H7 (cell line): ENCODE data around the gene TCAP. TPM values are rescaled to one million over a fixed set of nuclear protein-coding genes. Genes with fewer than 3 reads are reported as not detected.

Source experiments
- DNase-seq: peaks from one replicate; pipeline ENCODE4 v3.0.0; 2012
- H3K27me3 ChIP-seq: 2 replicates; pipeline ENCODE4 v1.6.0; 2011; ENCODE audit warnings: mild to moderate bottlenecking, low read length; ENCODE audit not compliant: control insufficient read depth, insufficient read depth
- H3K36me3 ChIP-seq: replicated peaks from 2 replicates; pipeline ENCODE4 v1.5.1; 2011; ENCODE audit warnings: low read length; ENCODE audit not compliant: control insufficient read depth, insufficient read depth
- H3K4me3 ChIP-seq: 2 replicates; pipeline ENCODE4 v1.5.1; 2011; ENCODE audit warnings: low read depth, mild to moderate bottlenecking, control low read depth, low read length, moderate library complexity; ENCODE audit not compliant: insufficient read depth
- total RNA-seq: library from RNA; depleted of rRNA; stranded (reverse); fragments of >200 nt; shearing (Covaris generic); gene quantifications from 2 replicates; pipeline ENCODE4 v1.2.3, GENCODE V29; 2014

TCAP gene
- total RNA-seq, 1 experiment from 2014 or later, result 0.69 TPM

DNA sequence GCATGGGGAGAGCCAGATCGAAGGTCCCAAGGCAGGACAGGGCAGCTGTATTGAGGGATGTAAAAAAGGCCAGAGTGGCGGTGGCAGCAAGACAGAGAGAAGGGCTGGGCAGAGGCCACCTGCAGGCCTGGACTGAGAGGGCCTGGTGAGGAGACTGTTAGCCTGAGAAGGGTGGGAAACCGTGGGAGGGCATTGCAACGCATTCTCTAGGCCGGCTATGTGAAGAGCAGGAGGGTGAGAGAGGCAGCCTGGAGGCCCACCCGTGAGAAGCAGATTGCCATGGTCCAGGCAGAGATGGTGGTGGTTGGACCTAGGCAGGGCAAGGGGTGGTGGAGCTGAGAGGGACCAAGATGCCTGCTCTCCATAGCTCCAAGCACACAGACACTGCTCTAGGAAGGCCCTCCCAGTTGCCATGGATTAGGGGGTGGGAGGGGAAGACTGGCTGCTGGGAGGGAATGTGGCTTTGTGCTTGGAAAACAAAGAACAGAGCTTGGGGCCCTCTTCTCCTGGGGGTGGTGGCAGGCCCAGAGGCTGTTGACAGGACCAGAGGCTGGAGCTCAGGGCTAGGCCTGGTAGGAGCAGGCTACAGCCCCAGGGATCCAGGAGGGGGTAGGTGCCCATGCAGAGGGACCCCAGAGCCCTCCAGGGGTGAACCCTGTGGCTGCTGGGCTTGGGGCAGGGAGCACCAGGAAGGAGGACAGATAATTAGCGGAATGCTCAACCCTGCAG is 12.4 kb upstream of the TCAP start:
- H3K4me3 ChIP-seq, result no peak overlapping the region
- DNase-seq, result peak; percentile 91

DNA sequence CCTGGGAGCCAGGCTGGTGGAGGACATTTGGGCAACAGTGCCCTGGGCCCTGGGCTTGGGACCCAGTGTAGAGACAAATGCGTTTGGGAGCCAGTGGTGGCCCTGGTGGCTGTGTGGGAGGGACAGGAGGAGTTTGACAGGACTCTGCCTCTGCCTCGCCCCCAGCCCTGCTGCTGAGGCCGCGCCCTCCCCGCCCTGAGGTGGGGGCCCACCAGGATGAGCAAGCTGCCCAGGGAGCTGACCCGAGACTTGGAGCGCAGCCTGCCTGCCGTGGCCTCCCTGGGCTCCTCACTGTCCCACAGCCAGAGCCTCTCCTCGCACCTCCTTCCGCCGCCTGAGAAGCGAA is 11.9 kb upstream of the TCAP start:
- H3K27me3 ChIP-seq, result no peaks in the 10 kb centered on the region
- H3K36me3 ChIP-seq, result peaks cover 1% of the 10 kb centered on the region
- H3K4me3 ChIP-seq, result no peak overlapping the region
- DNase-seq, result peak; percentile 78

More for the DNA sequence above, 12.4 kb upstream of the TCAP start:
- Histone ChIP-seq H3K27me3 (no peaks in the 10 kb centered on the region), H3K36me3 (peaks cover 1% of the 10 kb centered on the region)

GRCh38 chr17:39653662-39654331 is 11.4 kb upstream of the TCAP start:
- peak; percentile 97 for DNase-seq
- Histone ChIP-seq H3K36me3 (peaks cover 1% of the 10 kb centered on the region), H3K27me3 (no peaks in the 10 kb centered on the region), H3K4me3 (no peak overlapping the region)

GRCh38 chr17:39655105-39655504 is 10.0 kb upstream of the TCAP start:
- Histone ChIP-seq H3K27me3 (no peaks in the 10 kb centered on the region), H3K4me3 (no peak overlapping the region), H3K36me3 (peaks cover 4% of the 10 kb centered on the region)
- no peak for DNase-seq

GRCh38 chr17:39658346-39658745 is 6.8 kb upstream of the TCAP start:
- H3K27me3 ChIP-seq, result no peaks in the 10 kb centered on the region
- DNase-seq, result no peak
- H3K4me3 ChIP-seq, result no peak overlapping the region
- peaks cover 6% of the 10 kb centered on the region for H3K36me3 ChIP-seq

- no peak for DNase-seq
Measured at GRCh38 chr17:39658760-39659159, 6.4 kb upstream of the TCAP start.

GRCh38 chr17:39659279-39660010 is 5.7 kb upstream of the TCAP start:
- no peak overlapping the region for H3K4me3 ChIP-seq
- H3K36me3 ChIP-seq, result peaks cover 4% of the 10 kb centered on the region
- no peak for DNase-seq
- no peaks in the 10 kb centered on the region; the same call in 1 of the 2 replicates for H3K27me3 ChIP-seq

More at GRCh38 chr17:39658760-39659159, 6.4 kb upstream of the TCAP start:
- Histone ChIP-seq H3K36me3 (peaks cover 6% of the 10 kb centered on the region), H3K4me3 (no peak overlapping the region), H3K27me3 (no peaks in the 10 kb centered on the region)

DNA sequence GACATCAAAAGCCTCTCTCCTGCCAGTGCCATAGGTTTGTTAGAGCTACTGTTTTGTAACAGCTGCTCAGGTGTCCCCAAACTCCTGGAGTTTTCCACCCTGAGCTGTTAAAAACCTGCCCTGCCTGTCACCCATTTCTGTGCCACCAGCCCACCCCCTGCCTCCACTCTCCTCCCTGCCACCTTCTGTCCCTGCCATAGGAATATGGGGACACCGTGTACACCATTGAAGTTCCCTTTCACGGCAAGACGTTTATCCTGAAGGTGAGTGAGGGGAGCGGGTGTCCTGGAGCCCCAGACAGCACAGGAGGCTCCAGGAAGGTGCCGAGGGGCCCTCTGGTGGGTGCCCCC is 5.2 kb upstream of the TCAP start:
- Histone ChIP-seq H3K4me3 (no peak overlapping the region), H3K27me3 (no peaks in the 10 kb centered on the region; the same call in 1 of the 2 replicates), H3K36me3 (peaks cover 4% of the 10 kb centered on the region)
- no peak for DNase-seq

- Histone ChIP-seq H3K36me3 (peaks cover 4% of the 10 kb centered on the region), H3K27me3 (peaks cover 2% of the 10 kb centered on the region; the same call in 1 of the 2 replicates), H3K4me3 (no peak overlapping the region)
- DNase-seq, result no peak
Measured at GRCh38 chr17:39660397-39661385, 4.5 kb upstream of the TCAP start.

GRCh38 chr17:39661744-39662541 is 3.2 kb upstream of the TCAP start:
- Histone ChIP-seq H3K4me3 (no peak overlapping the region), H3K27me3 (peaks cover 14% of the 10 kb centered on the region)
- no peak for DNase-seq

DNA sequence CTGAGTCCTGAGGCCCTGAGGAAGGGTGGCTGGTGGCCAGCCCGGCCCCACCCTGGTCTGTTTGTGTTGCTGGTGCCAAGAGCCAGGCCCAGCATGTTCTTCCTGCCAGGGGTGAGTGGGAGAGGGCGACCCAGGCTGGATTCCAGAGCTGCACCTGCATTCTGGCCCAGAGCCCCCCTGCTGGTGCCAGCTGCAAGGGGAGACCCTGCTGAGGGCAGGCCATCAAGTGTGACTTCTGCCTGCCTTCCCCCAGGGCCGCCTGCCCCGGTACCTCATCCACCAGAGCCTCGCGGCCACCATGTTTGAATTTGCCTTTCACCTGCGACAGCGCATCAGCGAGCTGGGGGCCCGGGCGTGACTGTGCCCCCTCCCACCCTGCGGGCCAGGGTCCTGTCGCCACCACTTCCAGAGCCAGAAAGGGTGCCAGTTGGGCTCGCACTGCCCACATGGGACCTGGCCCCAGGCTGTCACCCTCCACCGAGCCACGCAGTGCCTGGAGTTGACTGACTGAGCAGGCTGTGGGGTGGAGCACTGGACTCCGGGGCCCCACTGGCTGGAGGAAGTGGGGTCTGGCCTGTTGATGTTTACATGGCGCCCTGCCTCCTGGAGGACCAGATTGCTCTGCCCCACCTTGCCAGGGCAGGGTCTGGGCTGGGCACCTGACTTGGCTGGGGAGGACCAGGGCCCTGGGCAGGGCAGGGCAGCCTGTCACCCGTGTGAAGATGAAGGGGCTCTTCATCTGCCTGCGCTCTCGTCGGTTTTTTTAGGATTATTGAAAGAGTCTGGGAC is 2.4 kb upstream of the TCAP start:
- H3K36me3 ChIP-seq, result peaks cover 4% of the 10 kb centered on the region
- peak; percentile 77 for DNase-seq
- no peak overlapping the region for H3K4me3 ChIP-seq
- peaks cover 22% of the 10 kb centered on the region for H3K27me3 ChIP-seq

More at GRCh38 chr17:39661744-39662541, 3.2 kb upstream of the TCAP start:
- H3K36me3 ChIP-seq, result peaks cover 4% of the 10 kb centered on the region

GRCh38 chr17:39663340-39663687 is 1.8 kb upstream of the TCAP start:
- peak; percentile 88 for DNase-seq
- H3K36me3 ChIP-seq, result peaks cover 4% of the 10 kb centered on the region
- H3K4me3 ChIP-seq, result peak overlapping the region; percentile 38; the same call in 1 of the 2 replicates

More at GRCh38 chr17:39663340-39663687, 1.8 kb upstream of the TCAP start:
- H3K27me3 ChIP-seq, result peaks cover 28% of the 10 kb centered on the region
